HepG2 (cell line): ENCODE results near the gene DAB1. TPM values are rescaled to one million over a fixed set of nuclear protein-coding genes. Genes with fewer than 3 reads are reported as not detected.

ENCODE experiments used
- ATAC-seq: fragments of 200-7000 bp; cut with Tn5 transposase; 3 replicates; pipeline ENCODE4 v1.9.1; 2020; ENCODE audit warnings: mild to moderate bottlenecking, moderate library complexity
- BruUV-seq: library from RNA; stranded (reverse); fragments of 400-500 nt; replicated peaks from 2 replicates; lab custom pipeline; 2021; lab: Mats Ljungman, UMichigan
- CTCF ChIA-PET: fragments of 300-600 bp; formaldehyde crosslinking; extraction: SDS; loops from one replicate; lab custom pipeline; 2021; ENCODE audit warnings: low total read pairs, inconsistent platforms, low intra/inter-chr PET ratio; lab: Yijun Ruan, JAX
- POLR2A ChIA-PET: fragments of 350-600 bp; sonication (Branson Sonifier 250); formaldehyde crosslinking; loops from one replicate; lab custom pipeline; 2020; ENCODE audit warnings: antibody characterized with exemption, inconsistent platforms; lab: Yijun Ruan, JAX
- DNase-seq: peaks from one replicate; pipeline ENCODE4 v3.0.0-alpha.2; 2015; ENCODE audit warnings: low spot score
- FAIRE-seq: peaks from 3 replicates; lab custom pipeline; 2011; peaks lifted over from hg19 to GRCh38; lab: Jason Lieb, UNC
- H2AFZ ChIP-seq: one replicate; pipeline ENCODE4 v1.6.1; 2011; ENCODE audit warnings: low read length, inconsistent platforms
- H3K27ac ChIP-seq: fragments of 300-600 bp; 3 replicates; pipeline ENCODE4 v1.8.0; 2011; ENCODE audit warnings: mixed run types, mild to moderate bottlenecking, mixed read lengths, low read length, inconsistent platforms; ENCODE audit not compliant: insufficient read depth; ENCODE audit errors: extremely low read length
- H3K27me3 ChIP-seq, 2 experiments: fragments of 200-600 bp in 1 of 2; 2 replicates in 1 of 2; 3 replicates in 1 of 2; pipeline versions ENCODE4 v1.6.0 to v1.8.0; 2011; ENCODE audit warnings: low read length in 2 of 2, mild to moderate bottlenecking in 2 of 2, moderate library complexity in 2 of 2, inconsistent platforms in 1 of 2; ENCODE audit not compliant: insufficient read depth in 2 of 2, control insufficient read depth in 1 of 2
- H3K36me3 ChIP-seq, 2 experiments: fragments of 200-600 bp in 1 of 2; replicated peaks in 1 of 2; 2 replicates in 1 of 2; 3 replicates in 1 of 2; pipeline versions ENCODE4 v1.5.1 to v1.8.0; 2011; ENCODE audit warnings: low read length in 2 of 2, inconsistent platforms in 1 of 2; ENCODE audit not compliant: insufficient read depth in 2 of 2, control insufficient read depth in 1 of 2
- H3K4me1 ChIP-seq: 2 replicates; pipeline ENCODE4 v1.5.1; 2012; ENCODE audit warnings: low read length, inconsistent platforms; ENCODE audit not compliant: insufficient read depth
- H3K4me2 ChIP-seq: 2 replicates; pipeline ENCODE4 v1.6.0; 2011; ENCODE audit warnings: low read depth, low read length, inconsistent platforms
- H3K4me3 ChIP-seq, 3 experiments: fragments of 200-600 bp in 1 of 3; sonication (generic), shearing (Covaris generic) in 1 of 3; replicated peaks in 1 of 3; 2 replicates each; pipeline ENCODE4 v1.5.1; 2011 to 2016; ENCODE audit warnings: low read length in 3 of 3, inconsistent platforms in 2 of 3, low read depth in 2 of 3, mild to moderate bottlenecking in 2 of 3, control low read depth in 1 of 3, mixed read lengths in 1 of 3; ENCODE audit not compliant: insufficient read depth in 1 of 3
- H3K79me2 ChIP-seq: one replicate; pipeline ENCODE4 v1.6.1; 2011; ENCODE audit warnings: low read length, inconsistent platforms; ENCODE audit not compliant: insufficient read depth
- H3K9ac ChIP-seq: 2 replicates; pipeline ENCODE4 v1.6.0; 2011; ENCODE audit warnings: mild to moderate bottlenecking, low read depth, low read length, inconsistent platforms; ENCODE audit not compliant: insufficient read depth
- H3K9me3 ChIP-seq: 2 replicates; pipeline ENCODE4 v1.5.1; 2012; ENCODE audit warnings: mild to moderate bottlenecking, low read length
- H4K20me1 ChIP-seq: 2 replicates; pipeline ENCODE4 v1.6.0; 2011; ENCODE audit warnings: inconsistent platforms, mild to moderate bottlenecking, low read length, moderate library complexity; ENCODE audit not compliant: insufficient read depth
- HDAC2 ChIP-seq: sonication (generic); formaldehyde crosslinking; IDR thresholded peaks from 2 replicates; pipeline ENCODE4 v1.4.0; 2020; ENCODE audit warnings: missing genetic modification reagents
- MBNL3 ChIP-seq: fragments of 250-450 bp; sonication (Bioruptor Pico); conservative IDR thresholded peaks from 2 replicates; pipeline ENCODE4 v1.8.0; 2022; ENCODE audit warnings: mild to moderate bottlenecking, inconsistent platforms
- NR2F2 ChIP-seq: IDR thresholded peaks from 2 replicates; pipeline ENCODE4 v1.6.1; 2012; ENCODE audit warnings: low read depth, inconsistent platforms, borderline replicate concordance
- ZNF276 ChIP-seq: sonication (generic); formaldehyde crosslinking; IDR thresholded peaks from 2 replicates; pipeline ENCODE4 v1.4.0; 2020; ENCODE audit warnings: mild to moderate bottlenecking, low read depth, missing genetic modification reagents
- ZNF501 ChIP-seq: sonication (generic); formaldehyde crosslinking; IDR thresholded peaks from 2 replicates; pipeline ENCODE4 v1.5.1; 2020; ENCODE audit warnings: mild to moderate bottlenecking, moderate library complexity, missing genetic modification reagents
- ZNF652 ChIP-seq: IDR thresholded peaks from 2 replicates; pipeline ENCODE4 v1.6.1; 2016; ENCODE audit warnings: low read depth, borderline replicate concordance
- ZNF839 ChIP-seq: sonication (generic); formaldehyde crosslinking; IDR thresholded peaks from 2 replicates; pipeline ENCODE4 v1.4.0; 2020; ENCODE audit warnings: missing genetic modification reagents, mild to moderate bottlenecking, borderline replicate concordance
- ZNF883 ChIP-seq: sonication (generic); formaldehyde crosslinking; IDR thresholded peaks from 2 replicates; pipeline ENCODE4 v1.5.1; 2020; ENCODE audit warnings: mild to moderate bottlenecking, missing genetic modification reagents; ENCODE audit errors: not compliant biosample characterization
- WGBS: methylation state at CpG from one replicate; pipeline ENCODE4 v1.1.6; 2017; ENCODE audit warnings: low lambda C conversion rate; 5-methylcytosine and 5-hydroxymethylcytosine counted together
- in situ Hi-C: cut with HindIII; loops from 2 replicates; pipeline ENCODE4 v1.10.0; 2017; ENCODE audit warnings: low pct_unique_long_range_greater_than_20kb; ENCODE audit not compliant: extremely low pct_ligation_motif_present
- intact Hi-C: fragments of 100-400 bp; cut with micrococcal nuclease; formaldehyde crosslinking; loops from one replicate; pipeline ENCODE4 v1.10.0; 2022; ENCODE audit not compliant: unreplicated experiment
- polyA plus RNA-seq, 8 experiments: library from polyadenylated mRNA; depleted of rRNA in 3 of 8; stranded (reverse) in 7 of 8; unstranded in 1 of 8; fragments of >200 nt; fragmentation: Illumina TruSeq in 4 of 8; extraction: Trizol in 4 of 8; gene quantifications; 2 replicates each; pipeline versions ENCODE4 v1.2.1 to v1.2.3, GENCODE V29; 2011 to 2016; ENCODE audit warnings: low read depth in 4 of 8, missing spikeins in 1 of 8, mixed read lengths in 1 of 8; ENCODE audit not compliant: insufficient read depth in 1 of 8
- total RNA-seq, 5 experiments: library from RNA; depleted of rRNA; stranded (reverse); fragments of >200 nt; fragmentation: Illumina TruSeq; extraction: Trizol; gene quantifications; 2 replicates each; pipeline ENCODE4 v1.2.3, GENCODE V29; 2016; ENCODE audit warnings: low read depth in 1 of 5
- TF ChIP-seq, protein P1 (sequence below): IDR thresholded peaks from 2 replicates; pipeline ENCODE4 v1.6.1; 2016; ENCODE audit warnings: low read depth, missing genetic modification reagents, missing compliant biosample characterization

Gene DAB1
- total and polyA plus RNA-seq, 2 of the 13 experiments (the other 11 are each of a cell fraction or from before 2014, with no cell fraction given) = 0.04 to 0.13 TPM

DNA sequence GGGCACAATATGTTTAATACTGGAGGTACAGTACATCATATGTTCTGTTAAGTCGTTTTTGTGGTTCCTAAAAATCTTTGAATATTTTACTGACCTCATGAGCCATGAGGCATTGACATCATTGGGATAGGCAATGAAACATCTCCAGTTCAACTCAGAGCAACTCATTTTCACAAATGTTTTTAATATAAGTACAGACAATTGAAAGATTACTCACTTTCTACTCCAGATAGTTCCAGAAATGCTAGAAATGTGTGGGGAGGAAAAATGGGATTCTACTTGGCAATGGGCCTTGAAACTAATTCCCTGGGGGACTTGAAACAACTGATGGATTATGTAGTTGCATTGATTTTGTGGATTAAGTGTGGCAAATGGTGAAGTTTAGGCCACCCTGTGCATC, 450.9 kb downstream of the DAB1 start:
- Histone ChIP-seq H3K36me3 (no peaks in the 10 kb centered on the region), H3K4me3 (no peak overlapping the region), H3K27me3 (no peaks in the 10 kb centered on the region), H3K4me2 (no peak overlapping the region), H3K4me1 (peaks cover 40% of the 10 kb centered on the region), H3K9ac (no peak overlapping the region), H2AFZ (no peak overlapping the region), H4K20me1 (no peaks in the 10 kb centered on the region), H3K9me3 (no peaks in the 10 kb centered on the region), H3K27ac (no peak overlapping the region), H3K79me2 (no peaks in the 10 kb centered on the region)
- BruUV-seq = no TSS peak
- ChIA-PET CTCF (no interaction called here), POLR2A (no interaction called here)
- no peak for FAIRE-seq
- intact Hi-C loops = no loop called here
- ATAC-seq = no peak
- WGBS = 72% methylated on average over 1 of the region's 1 CpG
- no peak for DNase-seq
- TF ChIP-seq ZNF501 (CRISPR knock-in tag) = no peak
- no peak for TF ChIP-seq HDAC2 (CRISPR knock-in tag)
- in situ Hi-C loops = no loop called here

- peak; percentile 51 for DNase-seq
- Histone ChIP-seq H3K4me3 (no peak overlapping the region), H3K4me2 (no peak overlapping the region; the same call in 1 of the 2 replicates), H3K9me3 (no peaks in the 10 kb centered on the region), H3K27ac (no peak overlapping the region), H3K36me3 (no peaks in the 10 kb centered on the region), H3K4me1 (peaks cover 67% of the 10 kb centered on the region), H3K27me3 (no peaks in the 10 kb centered on the region), H3K9ac (no peak overlapping the region), H4K20me1 (no peaks in the 10 kb centered on the region), H3K79me2 (no peaks in the 10 kb centered on the region), H2AFZ (no peak overlapping the region)
- ChIA-PET POLR2A (interaction anchor here (0.7 kb wide), 1 partner anchor 138 kb away, joined by 4 read pairs; no protein-coding TSS in a partner anchor), CTCF (no interaction called here)
- 93% methylated on average over 1 of the region's 1 CpG for WGBS
- no TSS peak for BruUV-seq
- ATAC-seq = no peak
- FAIRE-seq = peak; percentile 78
- in situ Hi-C loops = no loop called here
- intact Hi-C loops = no loop called here
- peak; percentile 73 for TF ChIP-seq ZNF652 (CRISPR knock-in tag)
- no peak for TF ChIP-seq MBNL3 (CRISPR knock-in tag)
- peak; percentile 67; the same call in 1 of the 2 replicates for TF ChIP-seq NR2F2
- TF ChIP-seq ZNF883 (CRISPR knock-in tag) = no peak
- TF ChIP-seq ZNF839 = no peak
- no peak for TF ChIP-seq ZNF276 (CRISPR knock-in tag)
- TF ChIP-seq, protein P1, sequence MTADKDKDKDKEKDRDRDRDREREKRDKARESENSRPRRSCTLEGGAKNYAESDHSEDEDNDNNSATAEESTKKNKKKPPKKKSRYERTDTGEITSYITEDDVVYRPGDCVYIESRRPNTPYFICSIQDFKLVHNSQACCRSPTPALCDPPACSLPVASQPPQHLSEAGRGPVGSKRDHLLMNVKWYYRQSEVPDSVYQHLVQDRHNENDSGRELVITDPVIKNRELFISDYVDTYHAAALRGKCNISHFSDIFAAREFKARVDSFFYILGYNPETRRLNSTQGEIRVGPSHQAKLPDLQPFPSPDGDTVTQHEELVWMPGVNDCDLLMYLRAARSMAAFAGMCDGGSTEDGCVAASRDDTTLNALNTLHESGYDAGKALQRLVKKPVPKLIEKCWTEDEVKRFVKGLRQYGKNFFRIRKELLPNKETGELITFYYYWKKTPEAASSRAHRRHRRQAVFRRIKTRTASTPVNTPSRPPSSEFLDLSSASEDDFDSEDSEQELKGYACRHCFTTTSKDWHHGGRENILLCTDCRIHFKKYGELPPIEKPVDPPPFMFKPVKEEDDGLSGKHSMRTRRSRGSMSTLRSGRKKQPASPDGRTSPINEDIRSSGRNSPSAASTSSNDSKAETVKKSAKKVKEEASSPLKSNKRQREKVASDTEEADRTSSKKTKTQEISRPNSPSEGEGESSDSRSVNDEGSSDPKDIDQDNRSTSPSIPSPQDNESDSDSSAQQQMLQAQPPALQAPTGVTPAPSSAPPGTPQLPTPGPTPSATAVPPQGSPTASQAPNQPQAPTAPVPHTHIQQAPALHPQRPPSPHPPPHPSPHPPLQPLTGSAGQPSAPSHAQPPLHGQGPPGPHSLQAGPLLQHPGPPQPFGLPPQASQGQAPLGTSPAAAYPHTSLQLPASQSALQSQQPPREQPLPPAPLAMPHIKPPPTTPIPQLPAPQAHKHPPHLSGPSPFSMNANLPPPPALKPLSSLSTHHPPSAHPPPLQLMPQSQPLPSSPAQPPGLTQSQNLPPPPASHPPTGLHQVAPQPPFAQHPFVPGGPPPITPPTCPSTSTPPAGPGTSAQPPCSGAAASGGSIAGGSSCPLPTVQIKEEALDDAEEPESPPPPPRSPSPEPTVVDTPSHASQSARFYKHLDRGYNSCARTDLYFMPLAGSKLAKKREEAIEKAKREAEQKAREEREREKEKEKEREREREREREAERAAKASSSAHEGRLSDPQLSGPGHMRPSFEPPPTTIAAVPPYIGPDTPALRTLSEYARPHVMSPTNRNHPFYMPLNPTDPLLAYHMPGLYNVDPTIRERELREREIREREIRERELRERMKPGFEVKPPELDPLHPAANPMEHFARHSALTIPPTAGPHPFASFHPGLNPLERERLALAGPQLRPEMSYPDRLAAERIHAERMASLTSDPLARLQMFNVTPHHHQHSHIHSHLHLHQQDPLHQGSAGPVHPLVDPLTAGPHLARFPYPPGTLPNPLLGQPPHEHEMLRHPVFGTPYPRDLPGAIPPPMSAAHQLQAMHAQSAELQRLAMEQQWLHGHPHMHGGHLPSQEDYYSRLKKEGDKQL (CRISPR knock-in tag) = no peak
These were observed 453.6 kb downstream of the DAB1 start for GRCh38 chr1:56970280-56970679.
